Measurements from ENCODE around the gene RASA3.

RASA3 gene

GRCh38 chr13:114015111-114015968 lies 117.1 kb downstream of the RASA3 start:
- TF ChIP-seq CTCF (IDR thresholded peaks at IDR 0.05; ENCODE audit: insufficient read depth, low read length, missing control alignments): no peak
- DNase-seq (ENCODE audit: low read depth, low spot score): no peak
- ChIA-PET POLR2A (no interaction called here), CTCF (interaction anchor here (0.8 to 1.3 kb wide), 2 partner anchors 9 to 11 kb away, joined by 3 read pairs; no protein-coding TSS in a partner anchor)
- no peak overlapping the region for H3K4me3 ChIP-seq (ENCODE audit: low read depth, low read length)

DNA sequence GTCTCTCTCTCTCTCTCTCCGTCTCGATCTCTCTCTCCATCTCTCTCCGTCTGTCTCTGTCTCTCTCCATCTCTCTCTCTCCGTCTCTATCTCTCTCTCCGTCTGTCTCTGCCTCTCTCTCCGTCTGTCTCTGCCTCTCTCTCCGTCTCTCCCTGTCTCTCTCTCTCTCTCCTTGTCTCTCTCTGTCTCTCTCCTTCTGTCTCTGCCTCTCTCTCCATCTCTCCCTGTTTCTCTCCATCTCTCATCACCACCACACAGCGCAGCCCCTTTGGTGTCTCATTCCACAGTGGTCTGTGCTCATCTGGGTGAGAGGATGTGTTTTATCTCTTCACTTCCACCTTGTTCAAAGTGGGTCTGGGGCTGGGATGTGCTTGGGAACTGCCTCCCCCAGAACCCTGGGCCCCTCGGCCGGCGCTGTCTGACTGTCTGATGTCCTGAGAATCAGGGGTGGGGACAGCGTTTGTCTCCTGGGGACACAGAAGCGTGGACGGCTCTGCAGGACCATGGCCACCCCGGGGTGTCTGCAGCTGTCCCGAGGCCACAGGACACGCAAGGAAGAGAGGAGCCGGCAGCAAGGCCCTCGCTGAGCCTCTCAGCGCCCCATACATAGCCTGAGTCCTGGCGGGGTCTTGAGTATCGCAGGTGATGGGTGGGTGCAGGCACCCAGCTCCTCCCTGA lies 118.3 kb downstream of the RASA3 start:
- ChIA-PET CTCF (interaction anchor here (1.3 kb wide), 1 partner anchor 10 kb away, joined by 3 read pairs; no protein-coding TSS in a partner anchor), POLR2A (no interaction called here)
- H3K4me3 ChIP-seq (ENCODE audit: low read depth, low read length): no peak overlapping the region
- TF ChIP-seq CTCF (IDR thresholded peaks at IDR 0.05; ENCODE audit: insufficient read depth, low read length, missing control alignments): no peak
- no peak for DNase-seq (ENCODE audit: low read depth, low spot score)

GRCh38 chr13:114013336-114013735 lies 119.1 kb downstream of the RASA3 start:
- H3K4me3 ChIP-seq (ENCODE audit: low read depth, low read length): no peak overlapping the region
- TF ChIP-seq CTCF (IDR thresholded peaks at IDR 0.05; ENCODE audit: insufficient read depth, low read length, missing control alignments): no peak
- ChIA-PET CTCF (no interaction called here), POLR2A (no interaction called here)
- DNase-seq (ENCODE audit: low read depth, low spot score): no peak

- ChIA-PET CTCF (no interaction called here), POLR2A (no interaction called here)
- no peak overlapping the region for H3K4me3 ChIP-seq (ENCODE audit: low read depth, low read length)
- DNase-seq (ENCODE audit: low read depth, low spot score): no peak
- no peak for TF ChIP-seq CTCF (IDR thresholded peaks at IDR 0.05; ENCODE audit: insufficient read depth, low read length, missing control alignments)
Observed at GRCh38 chr13:114012921-114013320, 119.5 kb downstream of the RASA3 start.

DNA sequence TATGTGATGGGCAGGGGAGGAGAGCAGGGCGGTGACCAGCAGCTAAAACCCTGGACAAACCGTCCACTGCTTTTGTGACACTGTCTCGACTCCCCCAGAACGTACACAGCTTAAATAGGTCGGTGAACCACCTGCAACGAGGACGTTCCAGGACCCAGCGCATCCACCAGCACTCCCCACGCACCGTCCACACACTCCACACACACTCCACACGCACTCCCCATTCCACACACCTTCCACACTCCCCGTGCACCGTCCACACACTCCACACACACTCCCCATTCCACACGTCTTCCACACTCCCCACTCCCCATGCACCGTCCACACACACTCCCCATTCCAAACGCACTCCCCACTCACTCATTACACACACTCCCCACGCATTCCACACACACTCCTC lies 120.3 kb downstream of the RASA3 start:
- ChIA-PET CTCF (no interaction called here), POLR2A (no interaction called here)
- no peak for TF ChIP-seq CTCF (IDR thresholded peaks at IDR 0.05; ENCODE audit: insufficient read depth, low read length, missing control alignments)
- no peak for DNase-seq (ENCODE audit: low read depth, low spot score)
- H3K4me3 ChIP-seq (ENCODE audit: low read depth, low read length): no peak overlapping the region

DNA sequence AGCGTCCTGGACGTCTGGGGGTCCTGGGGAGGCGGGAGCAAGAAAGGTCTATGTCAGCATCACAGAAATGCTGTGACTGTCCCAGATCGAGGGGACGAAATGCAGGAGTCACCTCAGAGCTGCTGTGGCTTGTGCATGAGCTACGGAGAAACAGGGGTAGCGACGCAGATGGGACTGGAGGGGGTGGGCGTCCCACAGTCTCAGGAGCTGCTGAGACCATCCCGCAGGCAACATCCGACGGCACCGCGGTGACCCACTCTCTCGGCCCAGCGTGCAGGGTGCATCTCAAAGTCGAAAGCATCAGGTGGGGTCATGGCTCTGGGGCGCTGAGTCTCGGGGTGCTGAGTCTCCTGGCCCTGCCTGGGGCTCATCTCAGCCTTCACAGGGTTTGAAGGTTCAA lies 121.2 kb downstream of the RASA3 start:
- no peak overlapping the region for H3K4me3 ChIP-seq (ENCODE audit: low read depth, low read length)
- ChIA-PET CTCF (no interaction called here), POLR2A (no interaction called here)
- DNase-seq (ENCODE audit: low read depth, low spot score): no peak
- TF ChIP-seq CTCF (IDR thresholded peaks at IDR 0.05; ENCODE audit: insufficient read depth, low read length, missing control alignments): no peak

All from AG04449 (cell line).